HG02870 (cell line): ENCODE data around the gene P3H2.
"Not testable (repeated sequence)": the region's sequence is repeated elsewhere in the genome, so short reads cannot be mapped to it uniquely, and the experiment has no call there.

ENCODE experiments used
- ATAC-seq: cut with Tn5 transposase; IDR thresholded peaks from one replicate; pipeline ENCODE4 v1.9.1; 2021; ENCODE audit warnings: mild to moderate bottlenecking, moderate library complexity; ENCODE audit not compliant: unreplicated experiment

Gene P3H2

DNA sequence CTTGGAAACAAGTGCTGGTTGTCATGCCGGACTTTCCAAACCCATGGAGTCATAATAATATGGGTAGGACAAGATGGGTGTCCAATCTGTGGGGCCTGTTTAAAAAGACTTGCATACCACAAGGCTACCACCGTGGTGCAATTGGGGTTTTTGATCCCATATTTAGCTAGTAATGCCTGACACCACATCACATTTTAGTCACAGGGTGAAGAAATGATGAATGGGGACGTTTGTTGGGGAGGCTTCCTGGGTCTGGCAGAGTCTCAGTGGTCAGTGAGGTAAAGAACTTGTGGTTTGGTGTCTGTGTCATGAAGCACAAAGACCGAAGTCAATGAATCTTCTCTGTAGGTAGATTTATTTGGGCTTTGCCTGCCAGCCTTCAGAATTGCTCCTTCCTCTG is 31.0 kb downstream of the P3H2 start:
- peak; percentile 66 for ATAC-seq

DNA sequence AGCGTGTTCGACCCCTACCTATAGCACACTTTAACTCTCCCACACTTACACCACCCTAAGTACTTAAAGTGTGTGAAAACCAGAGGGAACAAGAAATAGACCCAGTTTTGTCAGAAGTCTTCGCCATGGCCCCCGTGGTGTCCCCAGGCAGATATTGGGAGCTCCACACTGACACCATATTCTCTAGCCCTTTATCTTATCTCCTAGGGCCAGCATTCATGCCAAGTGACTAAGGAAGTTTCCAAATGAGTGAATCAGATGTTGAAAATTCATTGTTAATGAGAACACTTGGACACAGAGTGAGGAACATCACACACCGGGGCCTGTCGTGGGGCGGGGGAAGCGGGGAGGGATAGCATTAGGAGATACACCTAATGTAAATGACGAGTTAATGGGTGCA is 31.8 kb downstream of the P3H2 start:
- ATAC-seq, result no peak

DNA sequence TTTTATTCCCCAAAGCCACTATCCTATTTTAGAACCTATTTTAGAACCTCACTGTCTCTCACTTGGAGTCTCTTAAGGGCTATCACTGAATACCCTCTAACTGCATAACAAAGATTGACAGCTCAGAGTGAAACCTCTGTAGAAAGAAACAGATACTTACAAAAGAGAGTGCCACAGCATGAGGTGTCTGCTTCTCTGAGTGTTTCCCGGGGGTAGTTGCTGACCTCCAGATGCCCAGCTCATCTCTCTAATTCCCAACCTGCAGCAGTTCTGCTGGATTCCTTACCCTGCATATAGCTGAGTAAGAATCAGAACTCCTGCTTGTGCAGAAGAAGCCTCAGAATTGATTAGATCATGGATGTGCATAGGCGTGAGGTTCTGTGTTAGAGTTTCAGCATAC is 34.5 kb downstream of the P3H2 start:
- ATAC-seq, result peak; percentile 74

DNA sequence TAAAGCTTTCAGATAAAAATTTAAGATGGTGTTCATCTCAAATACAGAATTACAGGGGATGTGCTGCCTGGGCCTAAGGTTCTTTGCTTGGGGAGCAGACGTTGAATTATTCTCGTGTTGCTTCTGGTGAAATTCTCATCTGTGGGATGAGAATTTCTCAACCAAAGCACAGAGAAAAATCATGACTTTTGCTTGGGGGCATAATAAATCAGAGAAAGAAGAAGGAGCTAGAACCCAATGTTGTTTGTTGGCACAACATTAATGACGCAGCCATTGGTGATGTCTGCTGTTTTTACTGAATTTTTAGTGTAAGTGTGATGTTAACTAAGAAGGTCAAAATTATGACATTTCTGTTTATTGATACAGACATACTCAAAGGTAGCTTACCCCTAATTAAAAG is 35.7 kb downstream of the P3H2 start:
- no peak for ATAC-seq

DNA sequence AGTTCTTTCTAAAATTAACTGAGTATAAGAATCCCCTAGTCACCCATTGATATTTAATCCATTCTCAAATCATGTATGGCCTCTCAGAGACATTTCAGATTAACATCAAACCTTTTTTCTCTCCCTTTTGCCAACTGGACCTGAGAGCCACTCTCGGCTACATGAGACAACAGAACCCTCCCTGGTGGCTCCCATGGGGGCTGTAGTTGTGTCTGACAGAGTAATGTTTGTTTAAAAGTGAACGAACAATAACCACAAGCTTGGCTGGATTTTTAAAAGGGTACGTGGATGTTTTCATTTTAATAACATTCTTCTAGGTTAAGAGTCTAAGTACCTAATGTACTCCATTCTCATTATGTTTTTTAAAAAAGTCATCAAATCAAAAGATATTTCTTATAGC is 37.1 kb downstream of the P3H2 start:
- no peak for ATAC-seq

DNA sequence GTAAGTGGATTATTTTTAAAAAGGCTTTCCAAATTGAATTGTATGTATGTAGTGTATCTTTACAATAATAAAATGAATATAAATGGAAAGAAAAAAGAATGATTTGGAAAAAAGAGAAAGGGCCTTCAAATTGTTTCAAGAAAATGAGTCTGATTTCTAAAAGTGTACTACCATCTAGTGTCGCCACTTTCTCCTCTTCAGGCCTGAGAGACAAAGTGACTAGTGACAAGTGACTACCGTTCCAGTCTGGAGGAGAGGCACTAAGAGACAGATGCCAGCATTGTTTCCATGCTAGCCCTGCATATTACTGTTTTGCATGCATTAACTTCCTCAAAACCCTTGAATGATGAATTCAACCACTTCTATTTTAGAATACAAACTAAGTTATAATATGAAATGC is 39.3 kb downstream of the P3H2 start:
- ATAC-seq, result no peak

DNA sequence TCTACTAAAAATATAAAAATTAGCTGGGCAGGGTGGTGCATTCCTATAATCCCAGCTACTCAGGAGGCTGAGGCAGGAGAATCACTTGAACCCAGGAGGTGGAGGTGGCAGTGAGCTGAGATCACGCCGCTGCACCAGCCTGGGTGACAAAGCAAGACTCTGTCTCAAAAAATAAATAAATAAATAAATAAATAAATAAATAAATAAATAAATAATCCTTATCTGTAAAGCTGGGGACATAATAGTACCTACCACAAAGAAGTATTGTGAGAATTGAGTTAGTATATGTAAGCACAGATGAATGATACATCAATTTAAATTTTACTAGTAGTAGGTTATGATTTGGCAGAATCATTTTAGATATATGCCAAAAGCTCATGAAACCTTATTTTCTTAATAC is 41.5 kb downstream of the P3H2 start:
- ATAC-seq, result not testable (repeated sequence)

DNA sequence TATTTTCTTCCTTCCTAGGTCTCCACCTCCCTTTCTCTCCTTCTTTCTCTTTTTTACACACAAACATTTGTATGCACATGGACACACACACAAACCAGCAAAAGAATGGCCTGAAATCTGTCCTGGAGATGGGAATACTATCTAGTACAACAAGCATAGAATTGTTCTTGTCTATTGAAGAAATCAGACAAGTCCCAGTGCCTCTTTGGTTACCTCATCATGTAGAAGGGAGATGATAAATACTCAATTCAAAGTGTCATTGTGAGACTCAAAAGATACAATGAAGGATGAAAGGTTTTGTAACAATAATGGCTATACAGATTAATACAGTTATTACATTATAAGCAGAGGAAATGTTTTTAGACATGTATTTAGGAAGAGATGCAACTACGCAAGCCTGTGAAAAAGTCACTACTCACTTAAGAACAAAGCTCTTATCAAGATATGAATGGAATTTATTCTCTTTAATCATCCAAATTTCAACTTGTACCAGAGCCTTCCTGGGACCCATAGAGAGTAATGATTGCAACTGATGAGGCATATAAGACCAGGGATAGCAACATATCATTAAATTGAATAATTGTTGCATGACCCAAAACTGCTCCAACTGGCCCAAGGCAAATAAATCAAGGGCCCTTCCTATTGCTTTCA is 43.2 kb downstream of the P3H2 start:
- no peak for ATAC-seq

DNA sequence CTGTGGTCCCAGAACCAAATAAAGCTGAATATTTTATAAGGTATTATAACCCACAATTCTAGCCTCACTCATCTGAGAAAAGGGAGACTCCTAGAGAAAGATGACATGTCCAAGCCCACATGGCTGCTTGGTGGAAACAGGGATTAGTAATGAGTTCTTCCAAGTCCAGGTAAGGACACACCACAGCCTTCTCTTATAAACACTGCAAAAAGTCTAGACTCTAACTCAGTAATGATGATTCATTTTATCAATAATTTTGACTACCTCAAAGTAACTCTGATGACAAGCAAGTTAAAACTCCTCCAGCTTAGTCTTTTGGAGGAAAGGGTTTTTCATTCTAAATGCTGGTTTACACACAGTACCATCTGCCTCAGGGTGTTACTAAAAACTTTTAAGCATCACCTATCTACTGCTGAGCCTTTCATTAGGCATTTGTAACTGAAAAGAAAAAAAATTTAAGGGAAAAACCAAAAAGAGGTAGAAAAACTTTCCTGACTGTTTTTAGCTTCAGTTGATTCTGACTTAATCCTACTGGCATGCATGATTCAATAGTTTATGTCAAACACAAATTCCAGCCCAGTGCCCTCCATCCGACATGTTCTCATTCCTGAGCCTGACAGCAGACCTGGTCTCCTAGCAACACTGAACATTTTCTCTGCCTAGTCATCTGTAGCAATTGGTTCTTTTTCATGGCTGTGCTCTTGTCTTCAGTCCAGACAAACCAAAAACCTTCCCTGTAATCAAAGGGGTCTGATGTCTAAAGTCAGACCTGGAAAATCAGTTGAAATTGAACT is 43.9 kb downstream of the P3H2 start:
- ATAC-seq, result no peak

DNA sequence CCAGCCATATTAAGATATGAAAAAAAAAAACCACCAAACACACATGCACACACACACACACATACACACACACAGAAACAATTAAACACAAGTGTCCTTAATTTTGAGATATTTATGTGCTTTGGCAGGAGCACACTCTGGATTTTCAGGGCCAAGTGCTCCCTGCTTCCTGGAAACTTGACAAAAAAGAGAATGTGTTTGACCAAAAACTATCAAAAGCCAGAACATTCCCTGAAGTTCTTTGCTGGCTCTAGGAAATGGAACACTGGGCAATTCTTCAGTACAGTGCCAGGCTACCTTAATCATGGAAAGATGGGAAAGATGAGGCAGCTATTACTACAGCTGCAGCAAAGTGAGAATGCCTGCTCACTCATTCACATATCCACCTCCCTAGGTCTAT is 44.6 kb downstream of the P3H2 start:
- no peak for ATAC-seq

DNA sequence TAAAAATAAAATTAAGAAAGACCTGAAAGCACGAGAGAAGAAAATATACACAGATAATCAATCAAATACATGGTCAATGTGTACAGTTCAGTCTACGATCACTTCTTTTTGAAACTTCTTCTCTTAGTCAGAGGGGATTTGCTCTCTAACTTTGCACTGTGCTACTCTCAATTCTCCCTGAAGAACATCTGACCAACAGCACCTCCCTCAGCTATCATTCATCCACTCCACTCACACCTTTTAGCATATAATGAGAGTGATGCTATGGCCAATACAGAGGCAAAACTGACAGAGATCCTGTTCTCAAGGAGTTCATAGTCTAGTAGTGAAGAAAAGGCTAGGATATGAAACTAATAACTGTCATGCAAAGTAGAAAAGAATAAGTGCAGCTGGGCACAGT is 45.9 kb downstream of the P3H2 start:
- ATAC-seq, result peak; percentile 57

DNA sequence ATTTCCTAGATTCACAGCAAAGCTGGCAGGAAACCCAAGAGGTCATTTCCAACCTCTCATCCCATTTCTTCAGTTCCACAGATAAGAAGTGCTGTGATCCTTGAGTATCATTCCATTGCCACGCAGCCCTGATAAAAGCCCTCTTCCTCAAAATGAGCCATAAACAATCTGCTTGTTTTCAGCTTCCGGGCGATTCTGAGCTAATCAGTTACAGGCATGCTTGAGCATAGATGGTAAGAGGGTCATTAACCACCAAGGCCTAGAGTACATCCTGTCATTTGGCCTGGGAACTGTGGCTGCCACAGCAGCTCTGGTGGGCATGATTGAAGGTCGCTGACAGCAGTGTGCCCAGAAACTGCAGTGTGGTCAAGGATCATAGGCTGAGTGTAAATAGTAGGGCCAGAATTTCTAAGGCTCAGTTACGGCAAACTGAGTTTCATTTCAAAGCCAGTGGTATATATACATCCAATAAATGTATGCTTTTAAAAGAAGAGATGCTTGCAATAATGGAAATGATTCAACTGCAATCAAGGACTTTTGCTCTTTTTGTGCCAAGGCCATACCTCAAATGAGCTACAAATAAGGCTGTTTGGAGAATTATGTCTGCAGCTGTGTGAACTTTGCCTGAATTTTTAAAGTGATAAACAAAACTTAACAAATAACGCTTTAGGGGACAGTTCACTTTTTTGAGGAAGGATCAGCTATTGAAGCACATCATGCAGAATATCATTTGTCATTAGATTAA is 47.3 kb downstream of the P3H2 start:
- no peak for ATAC-seq

DNA sequence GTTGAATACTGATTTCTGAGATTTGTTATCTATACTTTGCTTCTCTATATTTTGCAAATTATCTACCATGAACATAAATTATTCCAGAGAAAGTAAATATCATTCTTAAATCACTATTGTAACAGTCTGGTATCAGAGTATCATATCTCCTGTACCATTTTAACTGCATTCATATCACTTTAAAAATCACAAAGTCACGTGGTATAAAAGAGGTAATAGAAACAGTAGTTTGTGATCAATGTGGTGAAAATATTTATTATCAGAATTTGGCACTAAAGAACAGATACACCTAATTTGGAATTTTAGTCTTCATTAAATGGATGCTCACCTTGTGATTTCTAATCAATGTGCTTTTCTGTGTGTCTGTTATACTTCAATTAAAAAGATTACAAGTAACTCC is 47.8 kb downstream of the P3H2 start:
- ATAC-seq, result no peak

DNA sequence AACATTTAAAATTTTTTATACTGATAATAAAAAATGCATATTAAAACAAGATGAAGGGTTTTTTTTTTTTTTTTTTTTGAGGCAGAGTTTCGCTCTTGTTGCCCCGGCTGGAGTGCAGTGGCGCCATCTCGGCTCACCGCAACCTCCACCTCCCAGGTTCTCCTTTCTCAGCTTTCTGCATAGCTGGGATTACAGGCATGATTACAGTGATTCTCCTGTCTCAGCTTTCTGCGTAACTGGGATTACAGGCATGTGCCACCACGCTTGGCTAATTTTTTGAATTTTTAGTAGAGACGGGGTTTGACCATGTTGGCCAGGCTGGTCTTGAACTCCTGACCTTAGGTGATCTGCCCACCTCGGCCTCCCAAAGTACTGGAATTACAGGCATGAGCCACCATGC is 48.8 kb downstream of the P3H2 start:
- ATAC-seq, result not testable (repeated sequence)

DNA sequence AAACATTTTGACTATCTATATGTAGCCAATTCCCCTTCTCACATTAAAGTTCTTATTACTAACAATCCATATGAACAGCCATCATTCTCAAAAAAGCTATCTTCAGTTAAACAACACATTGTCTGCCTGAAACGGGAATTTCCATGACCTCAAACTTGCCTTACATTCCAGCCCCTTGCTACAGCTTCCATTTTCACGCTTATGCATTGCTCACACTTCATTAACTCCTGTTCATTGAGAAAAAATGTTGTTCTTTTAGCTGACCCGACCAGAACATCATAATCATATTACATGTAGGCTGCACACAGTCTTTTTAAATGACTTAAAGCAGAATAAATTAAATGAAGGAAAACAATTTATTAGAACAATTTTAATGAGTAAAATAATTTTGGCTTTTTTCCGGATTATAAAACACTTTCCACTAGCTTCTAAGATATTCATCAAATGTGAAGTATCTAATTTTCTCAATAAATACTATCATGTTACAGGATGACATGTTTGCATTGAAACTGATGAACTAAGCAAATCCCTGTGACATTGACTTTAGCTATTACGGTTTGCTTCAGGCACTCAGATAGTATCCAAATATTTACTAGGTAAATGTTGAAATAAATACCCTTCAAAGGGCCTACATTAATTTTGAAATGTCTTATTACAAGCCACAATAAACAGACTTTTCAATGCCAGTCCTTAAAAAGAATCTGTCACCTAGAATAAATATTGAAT is 49.9 kb downstream of the P3H2 start:
- no peak for ATAC-seq

DNA sequence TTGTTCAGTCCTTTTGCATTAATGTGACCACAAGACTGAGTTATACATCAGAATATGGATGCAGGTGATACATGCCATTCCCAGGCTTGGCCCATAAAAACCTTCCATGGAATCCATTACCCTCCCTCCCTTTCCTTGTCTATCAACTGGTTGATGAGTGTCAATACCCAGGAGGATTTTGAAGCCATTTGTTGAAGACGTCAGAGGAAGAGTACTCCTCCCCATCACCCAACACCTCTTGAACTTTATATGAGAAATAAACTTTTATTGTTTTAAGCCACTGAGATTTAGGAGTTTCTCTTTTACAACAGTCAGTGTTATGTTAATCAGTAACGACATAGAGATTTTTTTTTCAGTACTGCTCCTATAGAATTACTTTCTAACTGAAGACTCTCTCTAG is 55.5 kb downstream of the P3H2 start:
- ATAC-seq, result no peak

DNA sequence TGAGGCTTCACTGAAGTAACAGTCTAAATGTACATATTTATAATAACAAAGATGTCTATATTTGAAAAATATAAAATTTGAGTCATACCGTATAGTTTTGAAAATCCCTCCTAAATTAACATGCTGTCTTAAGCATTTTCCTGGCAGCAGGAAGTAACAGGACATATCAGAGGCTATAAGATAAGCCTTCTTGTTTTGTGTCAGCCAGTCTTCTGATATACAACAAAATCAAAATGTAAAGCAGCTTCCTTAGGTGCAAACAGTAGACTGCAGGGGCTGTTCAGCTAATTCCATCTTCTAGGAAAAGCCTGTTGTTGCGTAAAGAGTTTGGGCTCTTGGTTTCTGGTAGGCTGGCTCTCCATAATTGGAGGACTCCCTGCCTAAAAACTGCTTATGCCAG is 56.0 kb downstream of the P3H2 start:
- ATAC-seq, result no peak

DNA sequence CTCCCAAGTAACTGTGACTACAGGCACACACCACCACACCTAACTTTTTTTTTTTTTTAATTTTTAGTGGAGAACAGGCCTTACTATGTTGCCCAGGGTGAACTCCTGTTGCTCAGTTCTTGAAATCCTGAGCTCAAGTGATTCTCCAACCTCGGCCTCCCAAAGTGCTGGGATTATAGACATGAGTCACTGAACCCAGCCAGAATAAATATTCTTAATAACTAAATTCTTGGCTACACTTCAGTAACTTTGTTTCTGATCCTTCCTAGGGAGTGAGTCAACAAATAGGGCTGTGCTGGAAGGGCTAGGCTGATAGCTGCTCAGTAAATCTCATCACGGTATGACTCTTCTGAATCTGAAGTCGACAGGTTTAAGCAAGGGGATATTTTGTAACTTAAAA is 56.6 kb downstream of the P3H2 start:
- ATAC-seq, result no peak

DNA sequence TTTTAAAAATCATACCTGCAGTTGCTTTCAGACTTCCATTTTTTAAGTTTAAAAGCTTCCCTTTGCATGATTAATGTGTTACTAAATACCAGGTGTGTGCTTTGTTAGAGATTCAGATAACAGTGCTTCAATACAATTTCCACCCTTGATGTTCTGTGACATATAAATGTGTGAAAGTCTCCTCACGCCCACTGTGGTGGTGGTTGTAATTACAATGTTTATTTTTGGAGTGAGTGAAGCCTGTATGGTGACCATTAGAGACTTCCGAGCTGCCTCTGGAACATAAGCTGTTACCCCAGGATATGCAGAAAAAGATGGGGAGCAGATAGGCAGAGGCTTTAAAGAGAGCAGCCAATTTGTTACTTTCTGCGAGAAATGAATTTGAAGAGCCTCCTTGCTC is 57.2 kb downstream of the P3H2 start:
- no peak for ATAC-seq

DNA sequence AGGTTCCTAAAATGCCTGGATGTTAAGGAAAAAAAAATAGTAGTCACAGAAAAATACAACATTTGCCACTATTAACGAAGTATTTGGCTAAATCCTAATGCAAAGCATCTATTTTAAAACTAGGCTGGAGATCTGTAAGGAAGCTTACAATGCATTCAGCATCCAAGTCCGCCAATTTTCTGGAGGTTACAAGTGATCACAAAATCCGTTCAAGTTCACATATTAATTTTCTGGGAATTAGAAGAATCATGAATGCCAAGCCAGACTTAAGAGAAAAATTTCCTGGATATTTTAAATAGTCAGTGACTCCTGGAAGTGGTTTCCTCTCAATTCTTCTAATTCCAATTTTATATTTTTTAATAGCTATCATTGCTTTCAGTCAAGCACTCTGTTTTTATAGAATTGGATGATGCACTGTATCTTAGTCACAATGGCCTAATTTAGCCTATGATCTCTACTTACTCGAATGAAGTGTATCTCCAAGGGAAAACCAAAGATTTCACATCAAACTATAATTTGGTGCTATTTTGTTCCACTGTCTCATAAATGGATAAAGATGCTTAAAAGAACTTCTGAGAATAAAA is 60.4 kb downstream of the P3H2 start:
- no peak for ATAC-seq

DNA sequence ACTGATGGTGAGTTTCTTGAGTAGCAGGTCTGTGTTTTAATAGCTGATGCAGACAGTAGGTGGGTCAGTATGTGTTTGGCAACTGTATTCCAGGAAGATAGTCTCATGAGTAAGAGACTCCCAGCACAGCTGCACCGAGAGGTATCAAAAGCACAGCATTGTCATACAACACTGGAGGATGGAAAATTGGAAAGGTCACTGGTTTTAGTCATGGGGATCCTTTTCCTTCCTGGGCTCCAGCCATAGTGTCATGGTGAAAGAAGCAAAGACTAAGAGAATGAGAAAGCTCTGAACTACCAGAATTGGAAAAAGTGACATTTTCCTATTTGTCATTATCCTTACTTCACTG is 61.5 kb downstream of the P3H2 start:
- ATAC-seq, result no peak
